GM19452 (cell line): Measurements from ENCODE around the gene TAF4.

Experiments used
- ATAC-seq: cut with Tn5 transposase; IDR thresholded peaks from one replicate; pipeline ENCODE4 v1.9.1; 2021; ENCODE audit not compliant: unreplicated experiment

Gene TAF4

GRCh38 chr20:62045529-62046285 is 20.0 kb downstream of the TAF4 start:
- ATAC-seq = no peak

- ATAC-seq = no peak
Measured at GRCh38 chr20:62045118-62045517, 20.6 kb downstream of the TAF4 start.

GRCh38 chr20:62044631-62045030 is 21.1 kb downstream of the TAF4 start:
- no peak for ATAC-seq

GRCh38 chr20:62043131-62043914 is 22.4 kb downstream of the TAF4 start:
- ATAC-seq = no peak

GRCh38 chr20:62042025-62042820 is 23.5 kb downstream of the TAF4 start:
- no peak for ATAC-seq

GRCh38 chr20:62040933-62041332 is 24.7 kb downstream of the TAF4 start:
- ATAC-seq = no peak

- no peak for ATAC-seq
Measured at GRCh38 chr20:62040381-62040922, 25.2 kb downstream of the TAF4 start.

- no peak for ATAC-seq
Measured at GRCh38 chr20:62039738-62040137, 25.9 kb downstream of the TAF4 start.

GRCh38 chr20:62032609-62033368 is 32.9 kb downstream of the TAF4 start:
- ATAC-seq = no peak

- ATAC-seq = no peak
Measured at GRCh38 chr20:62031462-62032092, 34.1 kb downstream of the TAF4 start.

GRCh38 chr20:62030834-62031434 is 34.7 kb downstream of the TAF4 start:
- no peak for ATAC-seq

- no peak for ATAC-seq
Measured at GRCh38 chr20:62030357-62030756, 35.3 kb downstream of the TAF4 start.

GRCh38 chr20:62029949-62030348 is 35.7 kb downstream of the TAF4 start:
- ATAC-seq = no peak

- no peak for ATAC-seq
Measured at GRCh38 chr20:62029296-62029695, 36.4 kb downstream of the TAF4 start.

- ATAC-seq = no peak
Measured at GRCh38 chr20:62028384-62028783, 37.3 kb downstream of the TAF4 start.

GRCh38 chr20:62027698-62028321 is 37.9 kb downstream of the TAF4 start:
- no peak for ATAC-seq

- no peak for ATAC-seq
Measured at GRCh38 chr20:62027116-62027515, 38.6 kb downstream of the TAF4 start.

- ATAC-seq = no peak
Measured at GRCh38 chr20:62026564-62026856, 39.2 kb downstream of the TAF4 start.

- no peak for ATAC-seq
Measured at GRCh38 chr20:62025832-62026563, 39.7 kb downstream of the TAF4 start.
